ENCODE measurements around the gene ACTL6B.

The ACTL6B gene

DNA sequence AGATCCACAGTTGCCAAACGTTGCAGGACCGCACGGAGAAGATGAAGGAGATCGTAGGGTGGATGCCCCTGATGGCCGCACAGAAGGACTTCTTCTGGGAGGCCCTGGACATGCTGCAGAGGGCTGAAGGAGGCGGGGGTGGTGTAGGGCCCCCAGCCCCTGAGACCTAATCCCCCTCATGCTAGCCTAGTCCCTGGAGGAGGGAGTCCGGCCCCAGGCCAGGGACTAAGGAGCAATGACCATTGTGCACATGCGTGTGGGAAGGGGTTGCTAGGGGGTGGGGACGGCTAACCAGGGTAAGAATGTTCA is 55.6 kb downstream of the ACTL6B start:
- TF ChIP-seq, protein P1, sequence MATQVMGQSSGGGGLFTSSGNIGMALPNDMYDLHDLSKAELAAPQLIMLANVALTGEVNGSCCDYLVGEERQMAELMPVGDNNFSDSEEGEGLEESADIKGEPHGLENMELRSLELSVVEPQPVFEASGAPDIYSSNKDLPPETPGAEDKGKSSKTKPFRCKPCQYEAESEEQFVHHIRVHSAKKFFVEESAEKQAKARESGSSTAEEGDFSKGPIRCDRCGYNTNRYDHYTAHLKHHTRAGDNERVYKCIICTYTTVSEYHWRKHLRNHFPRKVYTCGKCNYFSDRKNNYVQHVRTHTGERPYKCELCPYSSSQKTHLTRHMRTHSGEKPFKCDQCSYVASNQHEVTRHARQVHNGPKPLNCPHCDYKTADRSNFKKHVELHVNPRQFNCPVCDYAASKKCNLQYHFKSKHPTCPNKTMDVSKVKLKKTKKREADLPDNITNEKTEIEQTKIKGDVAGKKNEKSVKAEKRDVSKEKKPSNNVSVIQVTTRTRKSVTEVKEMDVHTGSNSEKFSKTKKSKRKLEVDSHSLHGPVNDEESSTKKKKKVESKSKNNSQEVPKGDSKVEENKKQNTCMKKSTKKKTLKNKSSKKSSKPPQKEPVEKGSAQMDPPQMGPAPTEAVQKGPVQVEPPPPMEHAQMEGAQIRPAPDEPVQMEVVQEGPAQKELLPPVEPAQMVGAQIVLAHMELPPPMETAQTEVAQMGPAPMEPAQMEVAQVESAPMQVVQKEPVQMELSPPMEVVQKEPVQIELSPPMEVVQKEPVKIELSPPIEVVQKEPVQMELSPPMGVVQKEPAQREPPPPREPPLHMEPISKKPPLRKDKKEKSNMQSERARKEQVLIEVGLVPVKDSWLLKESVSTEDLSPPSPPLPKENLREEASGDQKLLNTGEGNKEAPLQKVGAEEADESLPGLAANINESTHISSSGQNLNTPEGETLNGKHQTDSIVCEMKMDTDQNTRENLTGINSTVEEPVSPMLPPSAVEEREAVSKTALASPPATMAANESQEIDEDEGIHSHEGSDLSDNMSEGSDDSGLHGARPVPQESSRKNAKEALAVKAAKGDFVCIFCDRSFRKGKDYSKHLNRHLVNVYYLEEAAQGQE (IDR thresholded peaks at IDR 0.05; ENCODE audit: low read depth), result no peak
- TF ChIP-seq CEBPB (IDR thresholded peaks at IDR 0.05) (no peak), EP300 (IDR thresholded peaks at IDR 0.05; ENCODE audit: borderline replicate concordance) (no peak), CREB1 (IDR thresholded peaks at IDR 0.05; ENCODE audit: low read depth) (no peak), TEAD4 (IDR thresholded peaks at IDR 0.05) (no peak), MAX (IDR thresholded peaks at IDR 0.05) (no peak), RAD21 (IDR thresholded peaks at IDR 0.05; ENCODE audit: low read depth) (no peak)

GRCh38 chr7:100599911-100600729 is 56.1 kb downstream of the ACTL6B start:
- TF ChIP-seq, protein P2, sequence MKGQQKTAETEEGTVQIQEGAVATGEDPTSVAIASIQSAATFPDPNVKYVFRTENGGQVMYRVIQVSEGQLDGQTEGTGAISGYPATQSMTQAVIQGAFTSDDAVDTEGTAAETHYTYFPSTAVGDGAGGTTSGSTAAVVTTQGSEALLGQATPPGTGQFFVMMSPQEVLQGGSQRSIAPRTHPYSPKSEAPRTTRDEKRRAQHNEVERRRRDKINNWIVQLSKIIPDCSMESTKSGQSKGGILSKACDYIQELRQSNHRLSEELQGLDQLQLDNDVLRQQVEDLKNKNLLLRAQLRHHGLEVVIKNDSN (IDR thresholded peaks at IDR 0.05), result no peak
- TF ChIP-seq RAD21 (IDR thresholded peaks at IDR 0.05; ENCODE audit: low read depth) (no peak), EGR1 (IDR thresholded peaks at IDR 0.05) (no peak), FOXM1 (IDR thresholded peaks at IDR 0.05; ENCODE audit: borderline replicate concordance, low read depth) (no peak), CEBPB (IDR thresholded peaks at IDR 0.05) (no peak)

DNA sequence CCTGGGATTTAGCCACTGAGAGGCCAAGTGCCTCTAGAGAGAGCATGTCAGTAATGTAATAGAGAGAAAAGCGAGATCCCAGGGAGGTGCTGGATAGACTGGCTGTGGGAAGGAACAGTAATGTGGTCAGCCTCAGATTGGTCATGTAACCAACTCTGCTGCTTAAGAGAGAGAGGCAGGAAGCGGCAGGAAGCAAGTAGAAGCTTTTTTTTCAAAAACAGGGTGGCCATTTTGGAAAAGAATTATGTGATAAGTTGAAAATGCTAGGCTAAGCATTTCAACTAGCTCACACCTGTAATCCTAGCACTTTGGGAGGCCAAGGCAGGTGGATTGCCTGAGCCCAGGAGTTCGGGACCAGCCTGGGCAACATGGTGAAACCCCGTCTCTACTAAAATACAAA is 57.8 kb downstream of the ACTL6B start:
- TF ChIP-seq TCF12 (IDR thresholded peaks at IDR 0.05; ENCODE audit: low read depth) (no peak), RAD21 (IDR thresholded peaks at IDR 0.05; ENCODE audit: low read depth) (no peak), MAX (IDR thresholded peaks at IDR 0.05) (no peak), TAF1 (IDR thresholded peaks at IDR 0.05; ENCODE audit: low read depth) (no peak), EP300 (IDR thresholded peaks at IDR 0.05; ENCODE audit: borderline replicate concordance) (no peak), EGR1 (IDR thresholded peaks at IDR 0.05) (no peak), FOXM1 (IDR thresholded peaks at IDR 0.05; ENCODE audit: borderline replicate concordance, low read depth) (no peak), CEBPB (IDR thresholded peaks at IDR 0.05) (no peak)
- TF ChIP-seq, protein P2 (IDR thresholded peaks at IDR 0.05), result no peak

DNA sequence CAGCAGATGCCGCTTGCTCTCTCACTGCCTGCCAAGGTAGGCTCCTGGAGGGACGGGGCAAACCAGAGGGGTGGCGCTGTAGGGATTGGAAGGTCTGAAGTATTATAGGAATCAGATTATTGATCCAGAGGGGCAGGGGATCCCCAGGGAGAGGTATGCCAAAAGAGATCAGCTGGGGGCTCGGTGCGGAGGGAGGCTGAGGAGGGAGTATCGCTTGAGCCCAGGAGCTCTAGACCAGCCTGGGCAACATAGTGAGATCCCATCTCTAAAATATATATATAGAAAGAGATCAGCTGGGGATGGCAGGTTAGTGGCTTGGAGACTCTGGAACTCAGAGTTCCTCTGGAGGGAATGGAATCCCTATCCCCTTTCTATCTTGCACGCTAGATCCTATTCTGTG is 61.1 kb downstream of the ACTL6B start:
- TF ChIP-seq, protein P1 (IDR thresholded peaks at IDR 0.05; ENCODE audit: low read depth), result no peak
- TF ChIP-seq RAD21 (IDR thresholded peaks at IDR 0.05; ENCODE audit: low read depth) (no peak), MAX (IDR thresholded peaks at IDR 0.05) (no peak), CREB1 (IDR thresholded peaks at IDR 0.05; ENCODE audit: low read depth) (no peak), EGR1 (IDR thresholded peaks at IDR 0.05) (no peak), ZBTB7A (IDR thresholded peaks at IDR 0.05; ENCODE audit: low read depth) (no peak), TCF12 (IDR thresholded peaks at IDR 0.05; ENCODE audit: low read depth) (no peak), NFIC (IDR thresholded peaks at IDR 0.05) (no peak), TAF1 (IDR thresholded peaks at IDR 0.05; ENCODE audit: low read depth) (no peak), YY1 (IDR thresholded peaks at IDR 0.05; ENCODE audit: low read depth) (no peak), FOXM1 (IDR thresholded peaks at IDR 0.05; ENCODE audit: borderline replicate concordance, low read depth) (no peak)
- TF ChIP-seq, protein P2 (IDR thresholded peaks at IDR 0.05), result no peak

Measured in Ishikawa (cell line).